Stimulated activated CD4-positive, alpha-beta T cell treated with anti-CD3 and anti-CD28 coated beads, Interleukin-12 subunit alpha, Interleukin-12 subunit beta, amount 100 ng/mL, for 24 hours (primary cell): ENCODE results near the gene DBH.
A peak's percentile ranks its signal among the peaks of the same experiment; 100 is the strongest.

Source experiments
- DNase-seq, 2 experiments: peaks; one replicate each; pipeline ENCODE4 v3.0.0-alpha.2; 2020; ENCODE audit warnings: low read depth in 2 of 2

Gene DBH

DNA sequence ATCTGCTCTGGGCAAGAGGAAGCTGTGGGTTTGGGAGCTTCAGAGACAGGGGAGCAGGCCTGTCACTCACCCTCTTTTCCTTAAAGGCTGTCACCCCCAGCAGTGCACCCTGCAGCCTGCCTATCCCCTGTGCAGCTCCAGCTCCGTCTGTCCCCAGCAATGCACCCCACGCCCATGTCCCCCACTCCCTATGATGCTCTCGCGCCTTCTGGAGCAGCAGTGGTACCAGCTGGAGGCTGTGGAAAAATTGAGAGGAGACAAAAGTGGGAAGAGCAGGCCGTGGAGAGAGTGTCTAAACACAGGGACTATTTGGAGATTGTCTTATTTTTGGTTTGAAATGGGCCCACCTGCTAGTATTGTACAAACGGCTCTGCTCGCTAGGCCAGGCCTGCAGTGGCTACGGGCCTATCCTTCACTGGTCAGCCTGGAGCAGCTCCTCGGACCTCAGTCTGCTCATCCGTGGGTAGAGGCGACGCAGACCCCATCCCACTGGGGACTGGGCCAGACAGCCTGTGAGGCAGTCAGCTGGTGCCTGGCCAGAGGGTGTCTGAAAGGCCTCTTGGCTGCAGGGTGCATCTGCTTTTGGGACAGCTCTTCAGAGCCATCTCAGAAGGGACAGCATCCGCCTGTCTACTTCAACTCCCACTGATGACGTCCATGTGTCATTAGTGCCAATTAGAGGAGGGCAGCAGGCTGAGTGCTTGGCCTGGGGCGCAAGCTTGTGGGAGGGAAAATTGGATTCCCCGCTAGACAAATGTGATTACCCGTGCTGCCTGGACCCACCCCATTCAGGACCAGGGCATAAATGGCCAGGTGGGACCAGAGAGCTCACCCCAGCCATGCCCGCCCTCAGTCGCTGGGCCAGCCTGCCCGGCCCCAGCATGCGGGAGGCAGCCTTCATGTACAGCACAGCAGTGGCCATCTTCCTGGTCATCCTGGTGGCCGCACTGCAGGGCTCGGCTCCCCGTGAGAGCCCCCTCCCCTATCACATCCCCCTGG is at the start of gene DBH:
DBH (plus strand) TSS at position 831 of the 999 bp plus-strand sequence; CDS start at position 840, 9 bp downstream.
- no peak for DNase-seq

DNA sequence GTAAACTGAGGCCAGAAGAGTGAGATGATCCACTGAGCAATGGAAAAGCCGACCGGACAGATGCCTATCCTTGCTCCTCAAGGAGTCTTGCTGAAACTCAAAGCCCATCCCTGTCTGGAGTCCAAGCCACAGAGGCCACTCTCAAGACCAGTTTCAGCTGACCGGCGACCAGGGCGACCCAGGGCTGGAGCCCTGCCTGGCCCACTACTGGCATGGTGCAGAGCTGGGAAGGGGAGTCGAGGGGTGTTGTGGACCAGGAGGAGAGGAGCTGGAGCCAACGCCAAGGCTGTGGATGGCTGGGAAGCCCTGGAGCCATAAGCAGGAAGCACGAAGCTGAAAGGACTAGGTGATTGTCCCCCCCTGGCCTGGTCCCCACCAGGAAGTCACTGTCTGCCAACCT is 49.1 kb upstream of the DBH start:
- no peak for DNase-seq

DNA sequence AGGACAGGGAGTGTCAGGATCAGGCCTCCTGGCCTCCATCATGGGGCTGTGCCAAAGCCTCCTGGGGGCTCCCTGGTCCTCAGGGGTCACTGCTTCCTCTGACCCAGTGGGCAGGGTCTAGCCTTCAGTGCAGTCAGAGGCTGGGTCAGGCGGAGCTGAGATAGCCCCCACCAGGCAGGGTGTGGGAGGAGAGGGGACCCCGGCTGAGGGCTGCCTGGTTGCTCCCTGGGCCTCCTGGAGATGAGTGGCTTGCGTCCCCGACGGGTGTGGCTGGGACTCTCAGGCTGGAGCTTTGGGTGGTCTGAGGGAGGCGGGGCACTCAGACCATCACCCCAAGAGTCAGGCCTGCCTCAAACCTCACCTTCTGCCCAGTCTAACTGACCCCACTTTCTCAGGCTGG is 48.7 kb upstream of the DBH start:
- no peak for DNase-seq

DNA sequence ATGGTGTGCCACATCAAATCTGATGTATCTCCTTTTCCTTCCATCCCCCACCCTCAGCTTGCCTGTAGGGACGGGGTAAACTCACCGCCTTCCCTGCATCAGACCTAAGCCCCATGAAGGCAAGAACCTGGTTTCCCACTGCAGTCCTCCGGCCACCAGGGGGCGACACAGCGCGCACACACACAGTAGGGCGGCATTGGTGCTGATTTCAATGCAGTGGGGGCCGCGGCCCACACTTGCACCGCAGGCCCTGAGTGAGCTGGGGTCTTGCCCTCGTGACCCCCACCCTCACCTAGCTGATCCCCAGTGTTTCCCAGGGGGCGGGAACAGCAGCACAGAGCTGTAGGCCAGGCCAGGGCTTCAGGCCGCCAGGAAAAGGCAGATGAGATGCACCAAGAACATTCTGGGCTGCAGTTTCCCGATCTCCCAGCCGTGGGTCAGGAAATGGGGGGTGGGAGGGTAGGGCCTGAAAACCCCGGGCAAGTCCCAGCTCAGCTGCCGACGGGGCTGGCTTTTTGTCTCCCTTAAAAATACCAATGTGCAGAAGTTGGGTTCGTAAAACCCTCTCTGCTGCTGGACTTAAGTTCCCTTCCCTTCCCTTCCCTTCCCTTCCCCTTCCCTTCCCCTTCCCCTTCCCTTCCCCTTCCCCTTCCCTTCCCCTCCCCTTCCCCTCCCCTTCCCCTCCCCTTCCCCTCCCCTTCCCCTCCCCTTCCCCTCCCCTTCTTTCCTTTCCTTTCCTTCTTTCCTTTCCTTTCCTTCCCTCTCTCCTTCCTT is 46.5 kb upstream of the DBH start:
- peak in 1 of 2 experiments; percentile 45 for DNase-seq

DNA sequence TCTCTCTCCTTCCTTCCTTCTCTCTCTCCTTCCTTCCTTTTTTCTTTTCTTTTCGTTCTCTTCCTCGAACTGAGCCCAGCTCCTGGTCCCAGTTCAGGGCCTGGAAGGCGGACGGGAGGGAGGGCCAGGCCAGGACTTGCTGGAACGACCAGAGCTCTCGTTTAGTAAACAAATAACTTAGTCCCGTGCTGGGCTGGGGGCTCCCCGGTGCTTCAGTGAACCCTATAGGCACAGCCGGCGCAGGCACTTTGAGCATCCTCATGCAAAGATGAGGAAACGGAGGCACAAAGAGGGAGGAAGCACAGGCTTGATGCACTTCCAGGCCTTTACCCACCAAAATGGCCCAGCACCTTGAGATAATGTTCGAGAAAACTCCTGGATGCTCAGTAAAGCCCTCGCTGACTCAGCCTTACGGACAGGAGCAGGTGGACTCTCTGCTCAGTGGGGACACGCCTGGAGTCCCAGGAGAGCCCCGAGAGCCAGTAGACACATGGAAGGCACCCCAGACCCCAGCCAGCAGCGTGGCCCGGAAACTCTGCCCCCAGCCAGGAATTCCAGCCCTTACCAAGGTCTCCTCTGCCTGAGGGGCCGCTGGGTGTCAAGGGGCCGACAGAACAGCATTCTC is 45.8 kb upstream of the DBH start:
- DNase-seq: no peak

DNA sequence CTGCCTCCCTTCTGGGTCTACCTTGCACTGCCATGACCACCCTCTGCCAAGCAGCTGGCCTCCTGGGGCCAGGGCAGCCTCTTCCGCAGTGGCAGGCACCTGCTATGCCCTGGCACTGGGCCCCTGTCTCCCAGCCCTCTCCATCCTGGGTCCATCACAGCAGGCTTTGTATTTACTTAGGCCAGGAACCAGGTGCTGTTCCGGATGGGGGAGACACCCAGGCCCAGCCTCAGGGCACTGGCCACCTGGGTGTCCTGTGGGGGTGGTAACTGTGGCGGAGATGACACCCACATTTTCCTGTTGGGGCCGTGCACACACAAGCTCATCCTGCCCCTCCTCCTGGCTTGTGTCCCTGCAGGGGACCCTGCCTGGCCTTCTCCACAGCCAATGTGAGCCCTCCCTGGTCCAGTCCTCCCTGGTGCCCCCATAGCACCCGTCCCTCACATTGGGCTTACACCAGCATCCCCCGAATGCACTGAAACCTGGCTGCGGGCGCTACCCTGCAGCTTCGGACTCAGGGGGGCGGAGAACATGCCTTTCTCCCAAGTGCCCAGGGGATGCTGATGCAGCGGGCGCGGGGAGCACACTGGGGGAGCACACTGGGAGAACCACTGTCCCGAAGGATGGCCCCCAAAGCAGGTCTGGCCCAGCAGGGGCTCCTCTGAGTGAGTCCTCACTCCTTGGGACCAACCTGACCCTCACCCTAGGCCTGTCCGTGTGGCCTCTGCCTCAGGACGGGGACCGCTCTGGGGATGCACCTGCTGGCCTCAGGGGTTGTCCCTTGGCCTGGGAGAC is 44.9 kb upstream of the DBH start:
- DNase-seq: no peak

DNA sequence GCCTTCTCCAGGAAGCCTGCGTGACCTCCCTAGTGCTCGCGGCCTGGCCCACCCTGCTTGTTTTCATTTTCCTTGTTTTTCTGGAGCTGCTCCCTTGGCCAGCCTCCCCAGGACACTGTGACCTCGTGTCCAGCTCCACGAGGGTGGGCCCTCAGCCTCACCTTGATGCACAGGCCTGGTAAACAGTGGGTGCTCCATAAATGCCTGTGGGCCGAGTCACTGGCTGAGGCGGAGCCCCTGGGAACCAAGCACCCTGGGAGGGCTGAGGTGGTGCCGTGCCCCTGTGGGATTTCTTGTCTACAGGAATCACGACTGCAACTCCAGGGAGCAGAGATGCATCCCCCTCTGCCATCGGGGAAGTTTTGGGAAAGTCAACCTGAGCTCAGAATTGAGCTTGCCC is 44.2 kb upstream of the DBH start:
- no peak for DNase-seq

DNA sequence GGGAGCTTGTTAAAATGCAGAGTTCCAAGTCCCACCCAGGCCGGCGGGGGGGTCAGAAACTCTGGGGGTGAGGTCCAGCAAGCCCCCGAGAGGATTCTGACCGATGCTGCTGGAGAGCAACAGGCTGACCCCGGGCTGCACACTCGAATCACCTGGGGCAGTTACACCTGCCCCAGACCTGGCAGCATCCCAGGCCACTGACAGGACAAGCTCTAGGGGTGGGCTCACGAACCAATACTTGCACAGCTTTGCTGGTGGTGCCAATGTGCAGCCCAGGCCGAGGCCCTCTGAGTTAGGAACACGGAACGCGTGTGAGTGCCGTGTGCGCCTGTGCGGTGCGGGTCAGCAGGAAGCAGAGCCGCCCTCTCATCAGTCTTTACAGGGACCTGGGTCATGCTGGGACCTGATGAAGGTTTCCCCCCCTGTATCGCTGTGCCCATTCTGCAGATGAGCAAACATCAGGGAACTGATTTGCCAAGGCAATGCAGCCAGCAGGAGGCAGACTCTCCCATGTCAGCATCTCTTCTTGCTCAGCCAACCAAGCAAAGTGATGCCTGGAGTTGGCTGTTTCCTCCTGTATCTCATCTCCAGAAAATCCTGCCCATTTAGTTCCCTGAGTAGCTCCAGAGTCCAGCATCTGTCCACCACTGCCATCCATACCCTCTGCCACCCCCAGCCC is 43.3 kb upstream of the DBH start:
- DNase-seq: no peak

DNA sequence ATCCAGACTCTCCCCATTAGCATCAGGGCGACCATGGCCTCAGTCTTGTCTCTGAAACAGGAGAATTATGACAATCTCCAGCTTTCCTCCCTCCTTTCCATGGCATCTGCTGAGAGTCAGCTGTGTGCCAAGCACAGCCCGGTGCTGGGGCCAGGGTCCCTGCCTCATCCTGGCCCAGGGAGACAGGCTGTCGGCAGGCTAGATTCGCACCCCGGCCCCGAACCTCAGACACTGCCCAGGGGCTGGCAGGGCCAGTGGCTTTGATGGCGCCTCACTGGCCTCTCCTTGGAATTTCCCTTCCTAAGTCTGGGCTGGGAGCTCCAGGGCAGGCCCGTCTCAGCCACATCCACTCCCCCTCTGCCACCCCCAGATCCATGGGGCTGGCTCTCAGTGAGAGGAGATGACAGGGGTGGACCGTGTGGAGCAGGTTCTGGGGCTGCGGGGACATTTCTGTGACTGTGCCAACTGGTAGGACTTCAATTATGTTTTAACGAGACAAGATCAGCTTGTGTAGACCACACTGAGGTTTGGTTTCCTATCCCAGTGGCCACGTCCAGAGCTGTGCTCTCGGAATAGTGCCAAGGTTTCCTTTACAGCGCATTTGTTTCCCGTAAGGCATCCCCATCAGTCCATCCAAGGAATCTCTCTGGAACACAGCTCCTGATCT is 42.4 kb upstream of the DBH start:
- no peak for DNase-seq

DNA sequence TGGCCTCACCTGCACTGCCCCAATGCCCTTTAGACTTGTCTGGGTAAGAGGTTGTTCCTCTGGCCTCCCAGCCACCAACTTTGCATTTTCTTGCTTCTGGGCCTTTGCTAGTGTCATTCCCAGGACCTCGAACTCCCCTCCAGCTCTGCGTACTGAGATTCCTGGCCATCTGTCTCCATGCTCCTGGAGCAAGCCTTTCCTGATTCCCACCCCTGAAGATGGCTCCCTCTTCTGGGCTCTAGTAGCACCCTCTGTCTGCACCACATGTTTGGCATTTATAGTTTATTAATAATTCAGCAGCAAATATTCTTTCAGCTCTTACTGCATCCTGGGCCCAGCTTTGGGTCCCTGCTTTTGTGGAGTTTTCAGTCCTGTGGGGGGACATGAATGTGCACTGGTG is 41.9 kb upstream of the DBH start:
- DNase-seq: no peak

DNA sequence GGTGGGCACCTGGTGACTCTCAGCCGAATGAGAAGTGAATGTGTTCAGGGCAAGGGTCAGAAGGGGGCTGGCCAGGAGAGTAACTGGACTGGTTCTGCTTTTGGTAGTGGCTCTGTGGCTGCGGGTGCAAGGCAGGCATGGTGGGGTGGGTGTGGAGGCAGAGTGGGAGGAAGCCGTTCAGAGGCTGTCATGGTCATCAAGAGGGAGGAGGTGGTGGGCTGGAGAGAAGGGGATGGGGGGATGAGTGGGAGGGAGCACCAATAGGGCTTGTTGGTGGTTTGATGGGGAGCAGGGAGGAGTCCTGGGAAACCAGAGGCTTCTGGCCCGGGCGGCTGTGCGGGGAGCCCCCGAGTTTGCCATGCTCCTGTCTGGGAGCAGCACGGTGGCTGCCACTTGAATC is 40.3 kb upstream of the DBH start:
- no peak for DNase-seq

DNA sequence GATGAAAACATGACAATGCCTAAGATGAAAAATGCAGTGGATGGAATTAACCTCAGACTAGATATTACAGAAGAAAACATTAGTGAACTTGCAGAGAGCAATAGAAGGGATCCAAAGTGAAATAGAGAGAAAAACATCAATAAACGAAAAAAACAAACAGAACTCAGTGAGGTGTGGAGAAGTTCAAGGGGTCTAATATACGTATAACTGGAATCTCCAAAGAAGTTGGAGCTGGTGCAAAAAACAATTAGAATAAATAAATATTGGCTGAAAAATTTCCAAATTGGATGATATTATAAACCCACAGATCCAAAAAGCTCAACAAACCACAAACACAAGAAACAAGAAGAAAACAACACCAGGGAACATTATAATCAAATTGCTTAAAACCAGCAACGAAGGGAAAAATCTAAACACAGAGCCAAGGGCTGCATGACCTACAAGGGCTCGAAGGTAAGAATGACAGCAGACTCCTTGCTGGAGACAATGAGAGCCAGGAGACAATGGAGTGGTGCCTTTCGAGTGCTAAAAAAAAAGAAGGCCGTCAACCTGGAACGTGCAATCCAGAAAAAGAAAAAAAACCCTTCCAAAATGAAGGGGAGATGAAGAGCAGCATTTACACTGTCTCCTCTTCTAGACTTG is 38.7 kb upstream of the DBH start:
- DNase-seq: no peak

DNA sequence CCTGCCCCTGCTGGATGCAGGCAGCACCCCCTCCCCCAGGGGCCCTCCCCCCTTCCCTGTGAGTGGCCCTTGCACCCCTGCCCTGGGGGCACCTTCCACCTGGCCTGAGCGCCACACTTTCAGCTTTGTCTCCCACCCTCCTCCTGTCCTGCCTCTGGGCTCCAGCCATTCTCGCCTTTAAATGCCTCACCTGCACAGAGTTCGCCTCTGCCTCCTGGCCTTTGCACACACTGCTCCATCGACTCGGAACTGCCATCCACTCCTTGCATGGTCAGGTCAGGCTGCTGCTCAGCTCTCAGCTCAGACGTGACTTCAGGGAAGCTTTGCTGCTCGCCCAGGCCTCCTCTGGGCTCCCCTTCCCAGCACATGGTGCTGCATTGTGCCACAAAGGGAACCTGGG is 37.2 kb upstream of the DBH start:
- DNase-seq: no peak

DNA sequence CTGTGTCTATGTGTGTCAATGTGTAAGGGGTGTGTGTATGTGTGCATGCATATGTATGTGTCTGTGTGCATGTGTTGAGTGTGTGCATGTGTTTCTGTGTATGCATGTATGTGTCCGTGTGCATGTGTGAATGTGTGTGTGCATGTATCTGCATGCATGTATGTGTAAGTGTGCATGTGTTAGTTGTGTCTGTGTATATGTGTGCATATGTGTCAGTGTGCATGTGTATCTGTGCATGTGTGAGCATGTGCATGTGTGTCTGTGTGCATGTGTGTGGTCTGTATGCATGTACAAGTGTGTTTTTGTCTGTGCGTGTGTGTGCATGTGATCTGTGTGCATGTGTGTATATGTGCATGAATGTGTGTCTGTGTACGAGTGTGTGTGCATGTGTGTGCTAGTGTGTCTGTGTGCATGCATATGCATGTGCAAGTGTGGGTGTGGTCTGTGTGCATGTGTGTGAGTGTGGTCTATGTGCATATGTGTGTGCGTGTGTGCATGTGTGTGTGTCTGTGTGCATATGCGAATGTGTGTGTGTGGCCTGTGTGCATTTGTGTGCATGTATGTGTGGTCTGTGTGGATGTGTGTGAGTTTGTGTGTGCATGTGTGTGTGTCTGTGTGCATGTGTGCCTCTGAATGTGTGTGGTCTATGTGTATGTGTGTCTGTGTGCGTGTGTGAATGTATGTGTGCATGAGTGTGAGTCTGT is 36.5 kb upstream of the DBH start:
- no peak for DNase-seq

DNA sequence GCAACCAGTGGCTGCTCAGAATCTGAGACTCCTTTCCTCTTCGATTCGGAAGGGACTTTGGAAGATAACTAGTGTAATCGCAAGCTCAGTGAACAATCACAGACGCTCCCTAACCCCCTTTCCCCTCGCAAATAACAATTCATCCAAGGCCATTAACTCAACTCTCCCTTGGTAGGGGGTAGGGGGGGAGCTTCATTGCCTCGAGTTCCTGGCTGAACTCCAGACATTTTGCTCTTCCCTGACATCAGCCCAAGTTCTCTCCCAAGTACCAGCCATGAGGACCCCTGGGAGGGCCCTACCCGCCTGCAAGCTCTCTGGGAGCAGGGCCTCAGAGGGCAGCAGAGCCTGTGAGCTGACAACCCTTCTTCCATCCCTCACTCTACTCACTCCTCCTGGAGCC is 35.4 kb upstream of the DBH start:
- DNase-seq: no peak

DNA sequence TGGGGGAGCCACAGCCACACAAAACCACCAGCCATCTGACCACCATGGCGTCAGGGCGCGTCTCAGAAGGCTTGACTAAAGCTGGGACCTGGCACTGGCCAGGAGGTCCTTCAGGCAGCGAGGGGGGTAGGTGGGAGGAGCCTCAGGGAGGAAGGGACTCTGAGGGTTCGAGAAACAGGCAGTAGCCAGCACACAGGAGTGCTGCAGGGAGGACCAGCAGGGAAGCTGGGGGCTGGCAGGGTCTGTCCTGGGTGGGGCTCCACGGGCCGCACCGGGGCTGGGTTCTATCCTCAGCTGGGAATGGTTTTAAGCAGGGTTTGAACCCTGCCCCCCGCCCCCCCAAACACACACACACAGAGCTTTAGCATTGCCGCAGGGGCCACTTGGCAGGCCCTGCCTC is 34.4 kb upstream of the DBH start:
- DNase-seq: no peak

DNA sequence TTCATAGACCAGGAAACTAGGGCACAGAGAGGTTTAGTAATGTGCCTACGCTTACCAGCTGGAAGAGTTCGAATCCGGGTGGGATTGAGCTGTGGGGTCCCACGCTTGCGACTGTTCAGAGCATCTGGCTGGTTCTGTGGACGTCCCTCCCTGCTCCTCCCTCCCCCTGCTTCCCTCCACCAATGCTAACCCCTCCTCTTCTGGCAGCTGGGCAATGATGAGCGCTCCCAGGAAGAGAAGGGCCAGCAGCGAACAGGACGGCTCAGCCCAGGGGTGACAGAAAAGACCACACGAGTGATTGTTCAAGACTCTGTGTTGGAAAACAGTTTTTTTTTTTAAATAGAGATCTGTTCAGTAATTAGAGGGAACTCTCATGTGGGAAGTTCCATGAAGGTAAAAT is 33.9 kb upstream of the DBH start:
- no peak for DNase-seq

DNA sequence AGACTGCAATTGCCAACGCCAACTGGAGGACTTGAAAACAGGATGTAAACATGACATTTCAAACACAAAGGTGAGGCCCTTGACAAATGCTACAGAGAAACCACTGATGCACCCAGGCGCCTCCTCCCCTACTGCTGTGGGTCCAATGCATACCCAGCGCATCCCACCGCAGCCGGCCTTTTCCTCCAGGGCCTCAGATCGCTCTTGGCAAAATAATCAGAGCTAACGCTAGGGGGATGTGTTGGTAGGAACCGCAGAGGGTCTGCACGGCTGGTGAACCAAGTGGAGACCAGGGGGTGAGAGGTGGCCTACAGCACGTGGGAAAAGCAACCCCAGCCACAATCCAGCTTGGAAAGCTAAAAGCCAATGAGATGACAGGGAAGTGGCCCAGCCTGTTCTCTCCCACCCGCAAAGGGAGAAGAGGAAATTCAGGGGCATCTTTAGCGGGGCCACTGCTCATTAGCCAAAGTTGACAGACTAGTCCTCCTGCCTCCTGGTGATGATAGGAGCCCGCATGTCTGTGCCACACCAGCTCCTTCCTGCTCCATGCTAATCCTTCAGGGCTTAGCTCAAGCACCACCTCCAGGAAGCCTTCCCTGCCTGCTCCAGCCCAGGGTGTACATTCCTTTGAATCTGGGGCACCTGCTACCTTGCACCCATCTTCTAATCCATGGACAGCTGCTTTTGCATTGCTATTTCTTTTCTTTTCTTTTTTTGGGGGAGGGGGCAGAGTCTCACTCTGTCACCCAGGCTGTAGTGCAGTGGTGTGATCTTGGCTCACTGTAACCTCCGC is 32.8 kb upstream of the DBH start:
- DNase-seq: no peak

DNA sequence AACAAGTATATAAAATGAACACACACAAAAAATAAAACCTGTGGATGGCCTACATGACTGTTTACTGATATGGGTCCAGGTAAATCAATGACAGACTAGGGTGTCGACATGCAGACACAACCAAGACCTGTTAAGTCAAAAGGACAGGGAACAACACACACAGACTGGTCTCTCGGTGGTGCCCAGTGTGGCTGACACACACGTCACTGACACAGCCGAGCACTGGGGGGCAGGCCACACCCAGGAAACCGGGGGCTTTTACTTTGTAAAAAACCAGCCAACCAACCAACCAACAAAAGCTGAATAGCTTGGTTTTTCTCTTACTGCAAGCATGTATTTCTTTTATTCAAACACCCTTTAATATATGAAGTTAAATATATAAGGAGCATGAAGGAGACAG is 31.9 kb upstream of the DBH start:
- DNase-seq: no peak
